HL-60 (cell line): ENCODE data around the gene SGIP1.

Experiments
- DNase-seq, 2 experiments: peaks; one replicate each; pipeline ENCODE4 v3.0.0-alpha.2; 2010 to 2020; ENCODE audit warnings: low read depth in 1 of 2, low spot score in 1 of 2
- H3K27ac ChIP-seq: fragments of 250-450 bp; sonication (Bioruptor Pico); replicated peaks from 2 replicates; pipeline ENCODE4 v1.5.1; 2020; ENCODE audit warnings: mild to moderate bottlenecking, moderate library complexity
- H3K27me3 ChIP-seq: fragments of 250-450 bp; sonication (Bioruptor Pico); 2 replicates; pipeline ENCODE4 v1.5.1; 2021; ENCODE audit warnings: mild to moderate bottlenecking, moderate library complexity; ENCODE audit not compliant: insufficient read depth, poor library complexity, severe bottlenecking
- H3K4me3 ChIP-seq: replicated peaks from 2 replicates; pipeline ENCODE4 v1.5.1; 2011; ENCODE audit warnings: mild to moderate bottlenecking, control low read depth, low read length; ENCODE audit not compliant: insufficient read depth
- CTCF ChIP-seq: IDR thresholded peaks from one replicate; pipeline ENCODE4 v1.5.1; 2011; ENCODE audit warnings: low read length, control low read depth, inconsistent platforms; ENCODE audit not compliant: insufficient read depth
- GABPA ChIP-seq: IDR thresholded peaks from 2 replicates; pipeline ENCODE4 v1.6.1; 2012; ENCODE audit warnings: low read depth
- POLR2AphosphoS5 ChIP-seq: IDR thresholded peaks from 2 replicates; pipeline ENCODE4 v1.6.1; 2012; ENCODE audit warnings: low read depth
- REST ChIP-seq: IDR thresholded peaks from 2 replicates; pipeline ENCODE4 v1.6.1; 2012; ENCODE audit warnings: low read depth; ENCODE audit not compliant: insufficient replicate concordance
- SPI1 ChIP-seq: IDR thresholded peaks from 2 replicates; pipeline ENCODE4 v1.6.1; 2012; ENCODE audit warnings: low read depth, mild to moderate bottlenecking, borderline replicate concordance

Gene SGIP1

GRCh38 chr1:66525086-66525485 lies 8.9 kb upstream of the SGIP1 start:
- TF ChIP-seq SPI1 (no peak), POLR2AphosphoS5 (no peak), CTCF (no peak), GABPA (no peak), REST (no peak)
- no peak for DNase-seq
- H3K27ac ChIP-seq: no peak overlapping the region
- H3K4me3 ChIP-seq: no peak overlapping the region
- no peaks in the 10 kb centered on the region for H3K27me3 ChIP-seq

GRCh38 chr1:66526036-66526435 lies 7.9 kb upstream of the SGIP1 start:
- no peak for TF ChIP-seq GABPA
- TF ChIP-seq REST: no peak
- TF ChIP-seq POLR2AphosphoS5: no peak
- no peak for TF ChIP-seq CTCF
- no peak for TF ChIP-seq SPI1
- Histone ChIP-seq H3K27ac (no peak overlapping the region), H3K27me3 (no peaks in the 10 kb centered on the region), H3K4me3 (no peak overlapping the region)
- DNase-seq: no peak

- Histone ChIP-seq H3K27me3 (peaks cover 9% of the 10 kb centered on the region), H3K4me3 (no peak overlapping the region), H3K27ac (no peak overlapping the region)
- no peak for DNase-seq
- TF ChIP-seq CTCF (no peak), REST (no peak), GABPA (no peak), SPI1 (no peak), POLR2AphosphoS5 (no peak)
Observed at GRCh38 chr1:66526991-66527390, 7.0 kb upstream of the SGIP1 start.
